WI38 (cell line): ENCODE data around the gene ANKRD22.

ENCODE experiments used
- H3K4me3 ChIP-seq: 2 replicates; pipeline ENCODE4 v1.5.1; 2011; ENCODE audit warnings: low read depth, mild to moderate bottlenecking, control low read depth, low read length
- CTCF ChIP-seq: IDR thresholded peaks from 2 replicates; pipeline ENCODE4 v1.5.1; 2012; ENCODE audit warnings: low read depth, mild to moderate bottlenecking, control low read depth, low read length

ANKRD22 gene

DNA sequence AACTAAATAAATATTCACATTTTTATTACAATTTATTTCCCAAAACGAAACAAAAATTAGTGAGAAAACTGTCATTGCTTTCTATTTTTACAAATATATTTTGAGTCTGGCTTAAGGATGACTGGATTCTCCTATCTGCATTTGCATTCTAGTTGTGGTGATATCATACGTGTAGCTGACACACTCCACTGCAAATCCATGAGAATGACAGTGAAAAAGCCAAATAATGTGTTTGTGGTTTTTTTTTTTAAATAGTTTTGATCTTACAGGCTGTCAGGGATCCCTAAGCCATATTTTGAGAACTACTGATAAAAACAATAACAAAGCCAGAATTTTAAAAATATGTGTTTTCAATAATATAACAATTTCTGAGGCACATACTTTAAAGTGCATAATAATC lies 22.6 kb upstream of the ANKRD22 start:
- TF ChIP-seq CTCF, result no peak
- no peak overlapping the region for H3K4me3 ChIP-seq

GRCh38 chr10:88873757-88874156 lies 22.1 kb upstream of the ANKRD22 start:
- no peak for TF ChIP-seq CTCF

GRCh38 chr10:88870089-88870488 lies 18.4 kb upstream of the ANKRD22 start:
- no peak overlapping the region for H3K4me3 ChIP-seq
- no peak for TF ChIP-seq CTCF

More at GRCh38 chr10:88873757-88874156, 22.1 kb upstream of the ANKRD22 start:
- no peak overlapping the region for H3K4me3 ChIP-seq

- no peak for TF ChIP-seq CTCF
- no peak overlapping the region for H3K4me3 ChIP-seq
Measured at GRCh38 chr10:88866454-88866853, 14.8 kb upstream of the ANKRD22 start.

DNA sequence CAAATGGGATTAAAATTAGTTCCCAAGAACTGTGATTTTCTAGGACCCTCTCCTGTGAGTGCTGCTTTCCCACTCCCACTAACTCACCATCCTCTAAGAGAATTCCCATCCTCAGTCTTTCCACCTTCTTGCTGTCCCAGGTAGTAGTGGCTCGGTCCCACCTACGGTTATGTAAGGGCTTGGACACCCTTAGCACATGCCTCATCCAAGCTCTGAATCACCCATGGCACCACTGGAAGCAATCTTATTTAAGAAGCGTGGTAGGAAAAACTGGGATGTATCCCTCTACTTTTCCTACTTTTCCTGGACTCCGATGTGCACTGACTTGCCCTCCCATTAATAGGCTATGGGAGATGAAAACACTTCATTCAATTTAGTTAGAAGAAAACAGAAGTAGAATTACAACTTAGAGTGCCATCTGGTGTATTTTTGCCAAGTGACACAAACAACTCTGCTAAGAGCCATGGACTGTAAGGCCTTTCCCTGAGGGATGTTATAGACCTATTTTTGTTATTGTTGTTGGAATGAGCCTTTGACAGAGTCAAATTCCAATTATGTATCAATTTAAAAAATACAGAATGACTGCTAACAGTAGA lies 13.7 kb upstream of the ANKRD22 start:
- H3K4me3 ChIP-seq, result no peak overlapping the region
- TF ChIP-seq CTCF, result no peak

GRCh38 chr10:88861036-88861435 lies 9.4 kb upstream of the ANKRD22 start:
- H3K4me3 ChIP-seq, result no peak overlapping the region
- no peak for TF ChIP-seq CTCF

DNA sequence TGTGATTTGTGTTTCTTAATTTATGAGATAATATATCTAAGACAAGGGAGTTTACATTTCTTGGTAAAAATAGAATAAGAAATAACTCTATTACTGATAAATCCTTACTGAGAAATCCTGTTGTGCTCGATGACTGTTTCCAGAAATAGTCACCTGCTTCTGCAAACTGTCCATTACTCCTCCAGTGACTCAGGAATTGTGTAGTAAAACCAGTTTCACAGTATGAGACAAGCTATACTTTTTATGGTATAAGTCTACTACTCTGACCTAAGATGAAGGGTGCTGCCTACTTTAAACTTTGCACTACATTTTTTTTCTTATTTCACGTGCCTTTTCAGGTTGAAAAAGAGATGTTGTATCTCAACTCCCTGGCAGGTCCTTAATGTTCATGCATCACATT lies 6.8 kb upstream of the ANKRD22 start:
- no peak for TF ChIP-seq CTCF
- H3K4me3 ChIP-seq, result no peak overlapping the region
